COLO829 (cell line): Measurements from ENCODE around the gene PFKL.

Experiments used
- DNase-seq: peaks from one replicate; pipeline ENCODE4 v3.0.0; 2012; ENCODE audit warnings: low spot score

Gene PFKL

DNA sequence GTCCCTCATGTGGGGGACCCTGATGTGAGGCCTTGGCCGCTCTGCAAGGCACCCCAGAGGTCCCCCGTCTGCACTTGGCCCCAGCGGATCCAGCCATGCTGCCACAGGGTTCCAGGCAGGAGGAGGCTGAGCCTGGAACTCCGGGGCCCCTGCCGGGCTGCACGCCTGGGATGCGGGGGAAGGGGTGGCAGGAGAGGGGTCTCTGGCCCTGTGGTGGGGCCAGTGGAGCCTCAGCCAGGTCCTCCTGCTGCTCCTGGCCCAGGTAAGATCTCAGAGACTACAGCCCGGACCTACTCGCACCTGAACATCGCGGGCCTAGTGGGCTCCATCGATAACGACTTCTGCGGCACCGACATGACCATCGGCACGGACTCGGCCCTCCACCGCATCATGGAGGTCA is 12.9 kb downstream of the PFKL start:
- no peak for DNase-seq

DNA sequence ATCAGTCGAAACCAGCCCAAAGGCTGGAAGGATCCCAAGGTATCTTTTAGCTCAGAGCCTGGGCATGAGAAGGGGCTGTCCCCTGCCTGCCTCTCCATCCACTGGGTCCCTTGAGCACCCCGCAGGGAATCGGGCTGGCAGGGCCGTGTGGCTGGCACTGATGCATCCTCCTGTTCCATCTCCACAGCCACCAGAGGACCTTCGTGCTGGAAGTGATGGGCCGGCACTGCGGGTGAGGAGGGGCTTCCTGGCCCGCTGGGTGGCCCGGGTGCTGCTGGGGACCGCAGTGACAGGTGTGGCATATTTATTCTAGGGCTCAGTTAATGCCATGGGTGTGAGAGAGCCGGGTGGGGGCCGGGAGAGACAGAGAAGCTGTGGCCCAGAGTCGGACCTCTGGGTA is 13.6 kb downstream of the PFKL start:
- no peak for DNase-seq

DNA sequence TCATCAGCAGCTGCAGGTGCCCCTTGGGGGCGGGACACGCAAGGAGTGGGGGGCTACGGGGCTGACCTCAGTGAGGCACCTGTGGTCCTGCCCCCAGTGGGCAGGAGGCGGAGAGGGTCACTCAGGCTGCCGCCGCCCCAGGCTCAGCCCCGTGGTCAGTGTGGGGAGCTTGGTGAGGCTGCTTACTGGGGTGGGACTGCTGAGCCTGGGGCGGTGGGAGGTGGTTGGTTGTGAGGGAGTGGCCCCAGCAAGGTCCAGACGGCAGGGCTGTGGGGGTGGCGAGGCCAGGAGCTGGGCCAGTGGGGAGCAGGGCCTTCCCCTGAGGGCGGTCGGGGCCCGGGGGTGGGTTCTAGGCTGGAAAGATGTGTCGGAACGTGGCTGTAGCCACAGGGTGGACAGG is 14.3 kb downstream of the PFKL start:
- DNase-seq, result no peak

DNA sequence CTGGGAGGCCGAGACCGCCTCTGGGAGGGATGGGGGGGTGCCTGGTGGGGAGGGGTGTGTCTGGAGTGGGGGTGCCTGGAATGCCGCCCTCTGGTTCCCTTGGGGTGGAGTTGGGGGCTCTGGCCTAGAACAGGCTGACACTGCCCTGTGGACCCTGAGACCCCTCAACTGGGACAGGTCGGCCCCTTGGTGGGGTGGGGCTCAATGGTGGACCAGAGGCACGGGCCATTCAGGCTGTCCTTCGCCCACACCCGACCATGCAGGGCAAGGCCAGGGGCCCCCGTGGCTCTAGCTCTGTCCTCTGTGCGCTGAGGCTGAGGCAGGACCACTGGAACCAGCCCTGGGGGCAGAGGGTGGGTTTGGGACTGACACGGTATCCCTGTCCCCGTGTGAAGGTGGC is 14.7 kb downstream of the PFKL start:
- no peak for DNase-seq

DNA sequence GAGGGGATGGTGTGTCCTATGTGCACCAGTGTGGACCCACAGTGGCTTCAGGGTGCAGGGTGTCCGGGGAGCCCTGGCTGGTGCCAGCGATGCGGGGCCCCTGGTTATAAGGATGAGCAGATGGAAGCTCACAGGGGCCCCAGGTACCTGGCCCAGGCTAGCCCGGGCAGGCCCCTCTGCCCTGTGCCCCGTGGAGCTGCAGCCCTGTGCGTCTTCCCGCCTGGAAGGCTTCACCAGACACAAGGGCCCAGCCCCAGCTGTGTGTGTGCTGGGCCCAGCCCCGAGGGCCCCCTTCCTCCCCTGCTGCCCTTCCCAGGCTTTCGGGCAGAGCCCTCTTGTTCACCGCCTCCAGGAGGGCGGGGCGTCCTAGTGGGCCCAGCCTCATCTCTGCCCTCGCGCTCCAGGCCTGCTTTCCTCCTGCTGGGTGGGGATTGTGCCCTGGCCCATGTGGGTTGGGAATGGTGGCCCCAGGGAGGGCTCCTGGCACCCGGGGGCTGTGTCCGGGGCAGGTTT is 15.9 kb downstream of the PFKL start:
- DNase-seq, result no peak

DNA sequence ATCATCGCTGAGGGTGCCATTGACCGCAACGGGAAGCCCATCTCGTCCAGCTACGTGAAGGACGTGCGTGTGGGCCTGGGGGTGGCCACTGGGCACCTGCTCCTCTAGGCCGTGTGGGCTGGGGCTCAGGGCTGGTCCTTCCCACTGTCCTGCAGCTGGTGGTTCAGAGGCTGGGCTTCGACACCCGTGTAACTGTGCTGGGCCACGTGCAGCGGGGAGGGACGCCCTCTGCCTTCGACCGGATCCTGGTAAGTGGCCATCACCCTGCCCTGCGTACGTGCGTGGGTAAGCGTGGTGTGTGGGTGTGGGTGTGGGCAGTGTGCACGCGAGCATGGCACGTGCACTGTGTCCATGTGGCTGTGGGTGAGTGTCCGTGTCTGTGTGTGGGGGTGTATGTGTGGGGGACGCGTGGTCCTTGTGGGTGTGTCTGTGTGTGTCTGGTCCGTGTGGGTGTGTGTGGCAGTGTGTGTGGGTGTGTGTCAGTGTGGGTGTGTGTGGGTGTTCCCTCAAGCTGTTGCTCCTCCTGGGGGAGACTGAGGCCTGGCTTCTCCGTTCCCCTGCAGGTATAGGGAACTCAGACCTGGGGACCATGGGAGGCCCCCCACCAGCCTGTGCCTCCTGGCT is 16.5 kb downstream of the PFKL start:
- no peak for DNase-seq

DNA sequence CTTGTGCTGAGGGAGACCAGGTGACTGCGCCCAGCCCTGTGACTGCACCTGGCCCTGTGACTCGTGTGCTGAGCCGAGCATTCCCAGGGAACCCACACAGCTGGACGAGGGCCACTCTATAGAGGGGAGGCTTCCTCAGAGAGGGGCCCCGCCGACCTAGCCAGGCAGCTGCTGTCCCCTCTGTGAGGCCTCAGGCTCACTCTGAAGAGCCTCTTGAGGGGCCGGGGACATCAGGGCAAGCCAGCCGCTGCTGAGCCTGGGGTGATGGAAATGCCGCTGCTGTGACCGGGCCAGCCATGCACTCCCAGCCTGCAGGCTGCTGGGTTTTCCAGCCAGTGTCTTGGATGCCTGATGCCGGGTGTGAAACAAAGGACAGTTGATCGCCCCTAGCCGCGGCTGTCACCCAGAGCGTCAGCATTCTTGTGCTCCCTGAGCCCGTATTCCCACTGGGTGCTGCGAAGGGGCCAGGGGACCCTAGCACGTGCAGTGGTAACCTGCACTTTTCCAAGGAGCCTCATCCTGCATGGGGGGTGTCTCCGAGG is 17.5 kb downstream of the PFKL start:
- DNase-seq, result no peak

DNA sequence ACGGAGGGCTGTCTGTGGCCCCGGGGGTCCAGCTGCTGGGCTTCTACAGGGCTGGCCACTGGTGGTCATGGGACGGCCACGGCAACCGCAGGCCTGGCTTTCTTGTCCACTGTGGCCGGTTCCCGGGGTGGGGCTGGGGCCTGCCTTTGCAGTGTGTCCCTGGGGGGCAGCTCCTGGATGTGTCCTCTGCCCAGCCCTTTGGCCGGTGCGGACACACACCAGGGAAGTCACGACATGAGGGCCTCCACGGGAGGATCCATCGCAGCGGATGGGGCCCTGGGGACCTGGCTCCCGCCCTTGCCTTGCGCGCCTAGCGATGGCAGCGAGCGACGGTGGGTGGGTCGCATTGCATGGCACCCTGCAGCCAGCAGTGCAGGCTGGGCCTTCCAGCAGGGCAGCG is 18.0 kb downstream of the PFKL start:
- DNase-seq, result no peak

DNA sequence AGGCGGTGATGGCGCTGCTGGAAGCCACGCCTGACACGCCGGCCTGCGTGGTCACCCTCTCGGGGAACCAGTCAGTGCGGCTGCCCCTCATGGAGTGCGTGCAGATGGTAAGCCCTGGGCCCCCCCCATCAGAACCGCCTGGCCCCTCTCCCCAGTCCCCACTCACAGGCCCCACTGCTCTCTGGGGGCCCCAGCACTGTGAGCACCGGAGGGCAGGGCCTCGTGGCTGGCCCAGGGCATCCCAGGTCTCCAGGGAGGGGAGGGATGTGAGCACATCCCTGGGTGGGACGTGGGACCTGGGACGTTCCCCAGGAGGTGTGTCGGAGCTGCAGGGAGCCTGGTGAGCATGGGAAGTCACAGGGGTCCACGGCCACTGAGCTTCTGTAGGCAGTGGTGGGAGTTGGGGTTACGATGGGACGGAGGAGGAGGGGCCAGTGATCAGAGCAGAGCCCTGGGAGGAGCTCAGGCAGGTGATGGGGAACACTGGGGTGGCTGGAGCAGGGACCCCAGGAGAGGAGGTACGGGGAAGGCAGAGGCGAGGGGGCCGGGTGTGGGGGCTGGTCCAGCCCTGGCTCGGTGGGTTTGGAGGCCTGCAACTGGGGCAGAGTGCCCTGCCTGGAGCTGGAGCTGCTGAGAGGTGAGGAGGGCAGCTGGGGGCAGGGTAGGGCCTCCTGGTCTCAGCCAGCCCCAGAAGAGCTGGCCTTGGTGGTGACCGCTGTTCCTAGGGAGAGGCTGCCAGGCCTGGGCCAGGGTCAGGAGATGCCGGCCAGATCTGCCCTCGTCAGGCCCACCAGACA is 18.8 kb downstream of the PFKL start:
- DNase-seq, result no peak

DNA sequence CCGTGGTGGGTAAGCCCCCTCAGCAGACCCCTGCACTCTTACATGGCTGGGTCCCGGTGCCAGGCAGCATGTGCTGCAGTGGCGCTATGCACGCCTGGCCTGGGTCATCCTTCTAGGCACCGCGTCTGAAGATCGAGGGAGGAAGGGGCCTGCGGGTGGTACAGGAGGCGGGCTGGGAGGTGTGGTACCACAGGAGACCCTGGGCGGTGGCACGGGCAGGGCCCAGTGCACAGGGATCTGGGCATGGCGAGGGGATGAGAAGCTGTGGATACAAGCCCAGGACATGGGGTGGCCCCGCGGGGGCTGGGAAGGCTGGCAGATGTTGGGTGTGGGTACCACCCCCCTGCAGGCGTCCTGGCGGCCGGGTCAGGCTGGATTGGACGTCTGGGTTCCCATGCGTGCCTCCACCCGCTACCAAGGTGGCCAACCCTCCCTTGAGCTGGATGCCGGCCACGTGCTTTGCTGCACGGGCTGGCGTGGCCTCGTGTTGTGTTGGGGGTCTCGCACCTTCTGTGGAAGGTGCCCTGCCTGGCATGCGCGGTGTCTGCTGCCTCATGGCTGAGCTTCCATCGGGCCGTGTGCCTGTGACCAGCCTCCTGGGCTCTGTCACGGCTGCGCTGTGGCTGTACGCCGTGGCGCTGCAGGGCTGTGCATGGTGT is 19.7 kb downstream of the PFKL start:
- no peak for DNase-seq

DNA sequence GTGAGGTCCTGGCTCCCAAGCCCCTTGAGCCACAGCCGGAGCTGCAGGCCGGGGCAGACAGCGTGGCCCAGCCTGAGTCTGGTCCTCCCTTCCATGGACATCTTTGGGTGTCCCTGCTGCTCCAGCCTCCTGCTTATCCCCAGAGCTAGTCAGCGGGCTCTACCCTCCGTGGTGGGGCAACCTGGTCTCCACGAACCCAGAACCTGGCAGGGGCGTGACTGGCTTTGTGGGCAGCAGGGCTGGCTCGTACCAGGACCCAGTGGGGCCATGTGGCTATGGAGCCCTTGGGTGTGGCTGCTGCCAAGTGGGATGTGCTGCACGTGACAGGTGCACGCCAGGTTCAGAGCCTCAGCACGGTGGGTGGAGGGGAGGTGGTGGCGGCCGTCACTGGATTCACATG is 21.0 kb downstream of the PFKL start:
- no peak for DNase-seq

DNA sequence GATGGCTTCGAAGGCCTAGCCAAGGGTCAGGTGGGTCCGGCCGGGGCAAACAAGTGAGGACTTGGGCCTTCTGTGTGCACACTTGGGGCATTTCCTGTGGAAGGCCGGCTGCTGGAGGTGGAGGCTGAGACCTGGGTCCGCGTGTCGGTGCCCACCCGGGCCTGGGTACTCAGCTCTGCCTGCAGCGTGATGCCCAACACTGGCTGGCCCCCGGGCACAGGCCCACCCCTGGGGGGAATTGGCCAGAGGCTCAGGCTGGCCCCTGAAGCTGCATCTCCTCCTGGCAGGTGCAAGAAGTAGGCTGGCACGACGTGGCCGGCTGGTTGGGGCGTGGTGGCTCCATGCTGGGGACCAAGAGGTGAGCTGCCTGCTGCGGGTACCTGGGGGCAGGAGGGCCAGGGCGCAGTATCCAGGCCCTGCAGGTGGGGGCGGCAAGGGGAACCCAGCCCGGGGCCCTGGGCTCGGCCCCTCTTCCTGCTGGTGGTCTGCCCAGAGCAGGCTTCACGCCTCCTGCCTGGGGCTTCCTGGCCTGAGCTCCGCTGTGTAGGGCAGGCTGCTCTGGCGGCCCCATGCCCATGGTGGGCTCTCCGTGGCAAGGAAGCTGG is 22.1 kb downstream of the PFKL start:
- no peak for DNase-seq

DNA sequence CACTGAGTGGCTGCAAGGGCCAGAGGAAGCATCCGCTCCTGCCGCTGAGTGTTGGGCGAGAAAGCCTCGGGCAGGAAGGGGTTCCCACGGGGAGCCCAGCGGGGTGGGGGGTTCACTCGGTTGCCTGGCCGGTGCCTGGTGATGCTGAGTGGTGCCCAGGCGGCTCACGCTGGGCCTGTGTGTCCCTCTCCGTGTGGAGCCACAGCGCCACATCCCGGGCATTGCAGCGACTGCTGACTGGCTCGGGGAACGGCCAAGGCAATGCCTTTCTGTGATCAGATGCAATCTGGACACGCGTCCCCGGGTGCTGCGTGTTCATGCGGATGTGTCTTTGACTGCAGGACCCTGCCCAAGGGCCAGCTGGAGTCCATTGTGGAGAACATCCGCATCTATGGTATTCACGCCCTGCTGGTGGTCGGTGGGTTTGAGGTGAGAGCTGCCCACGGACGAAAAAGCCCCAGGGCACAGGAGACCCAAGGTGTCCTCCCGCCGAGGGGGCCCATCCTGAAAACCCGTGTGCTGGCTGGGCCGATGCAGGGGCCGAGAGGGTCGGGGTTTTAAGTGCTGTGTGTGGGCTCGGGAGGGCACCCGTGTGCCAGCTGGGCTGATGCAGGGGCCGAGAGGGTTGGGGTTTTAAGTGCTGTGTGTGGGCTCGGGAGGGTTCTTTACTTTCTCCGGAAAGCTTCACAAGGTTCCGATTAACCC is 22.9 kb downstream of the PFKL start:
- DNase-seq, result no peak

DNA sequence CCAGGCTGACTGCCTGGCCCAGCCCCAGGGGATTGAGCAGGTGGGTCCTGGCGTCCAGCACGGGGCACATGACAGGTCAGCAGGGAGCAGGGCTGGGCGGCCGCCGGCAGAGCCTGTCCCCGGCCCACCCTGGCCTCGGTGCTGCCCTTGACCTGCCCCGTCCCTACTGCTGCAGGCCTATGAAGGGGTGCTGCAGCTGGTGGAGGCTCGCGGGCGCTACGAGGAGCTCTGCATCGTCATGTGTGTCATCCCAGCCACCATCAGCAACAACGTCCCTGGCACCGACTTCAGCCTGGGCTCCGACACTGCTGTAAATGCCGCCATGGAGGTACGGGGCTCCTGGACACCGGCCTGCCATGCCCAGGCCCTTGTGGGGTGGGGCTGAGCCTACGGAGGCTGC is 23.7 kb downstream of the PFKL start:
- no peak for DNase-seq

DNA sequence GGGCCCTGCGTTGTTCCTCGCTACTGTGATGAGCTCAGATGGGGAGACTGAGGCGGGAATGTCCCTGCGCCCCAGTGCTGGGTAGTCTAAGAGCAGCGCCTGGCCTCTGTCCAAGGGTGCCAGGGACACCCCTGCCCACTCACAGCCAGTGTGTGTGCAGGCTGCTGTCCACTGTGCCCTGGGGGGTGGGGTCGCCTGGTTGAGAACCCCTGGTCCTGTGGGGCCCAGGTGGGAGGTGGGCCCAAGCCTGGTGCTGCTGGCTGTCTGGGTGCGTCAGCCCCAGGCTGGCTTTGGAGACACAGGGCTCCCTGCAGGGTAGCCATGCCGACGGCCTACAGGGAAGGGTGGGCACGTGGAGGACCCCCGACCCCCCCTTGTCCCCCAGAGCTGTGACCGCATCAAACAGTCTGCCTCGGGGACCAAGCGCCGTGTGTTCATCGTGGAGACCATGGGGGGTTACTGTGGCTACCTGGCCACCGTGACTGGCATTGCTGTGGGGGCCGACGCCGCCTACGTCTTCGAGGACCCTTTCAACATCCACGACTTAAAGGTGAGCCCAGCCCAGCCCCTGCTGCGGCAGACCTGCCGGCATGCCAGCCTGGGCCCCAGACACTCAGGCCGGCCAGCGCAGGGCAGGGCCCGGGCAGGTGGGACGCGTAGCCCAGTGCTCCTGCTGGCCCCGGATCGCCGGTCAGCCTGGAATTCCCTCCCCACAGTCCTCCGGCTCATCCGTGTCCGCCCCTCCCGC is 24.4 kb downstream of the PFKL start:
- no peak for DNase-seq

DNA sequence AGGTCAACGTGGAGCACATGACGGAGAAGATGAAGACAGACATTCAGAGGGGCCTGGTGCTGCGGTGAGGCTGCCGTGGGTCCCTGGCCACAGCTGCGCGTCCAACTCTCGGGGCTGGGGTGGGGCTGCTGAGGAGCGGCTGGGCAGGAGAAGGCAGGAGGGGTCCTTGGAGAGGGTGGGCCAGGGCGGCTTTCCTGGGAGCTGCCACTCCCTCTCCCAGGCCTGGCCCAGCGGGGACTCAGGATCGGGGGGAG is 24.9 kb downstream of the PFKL start:
- DNase-seq, result no peak

DNA sequence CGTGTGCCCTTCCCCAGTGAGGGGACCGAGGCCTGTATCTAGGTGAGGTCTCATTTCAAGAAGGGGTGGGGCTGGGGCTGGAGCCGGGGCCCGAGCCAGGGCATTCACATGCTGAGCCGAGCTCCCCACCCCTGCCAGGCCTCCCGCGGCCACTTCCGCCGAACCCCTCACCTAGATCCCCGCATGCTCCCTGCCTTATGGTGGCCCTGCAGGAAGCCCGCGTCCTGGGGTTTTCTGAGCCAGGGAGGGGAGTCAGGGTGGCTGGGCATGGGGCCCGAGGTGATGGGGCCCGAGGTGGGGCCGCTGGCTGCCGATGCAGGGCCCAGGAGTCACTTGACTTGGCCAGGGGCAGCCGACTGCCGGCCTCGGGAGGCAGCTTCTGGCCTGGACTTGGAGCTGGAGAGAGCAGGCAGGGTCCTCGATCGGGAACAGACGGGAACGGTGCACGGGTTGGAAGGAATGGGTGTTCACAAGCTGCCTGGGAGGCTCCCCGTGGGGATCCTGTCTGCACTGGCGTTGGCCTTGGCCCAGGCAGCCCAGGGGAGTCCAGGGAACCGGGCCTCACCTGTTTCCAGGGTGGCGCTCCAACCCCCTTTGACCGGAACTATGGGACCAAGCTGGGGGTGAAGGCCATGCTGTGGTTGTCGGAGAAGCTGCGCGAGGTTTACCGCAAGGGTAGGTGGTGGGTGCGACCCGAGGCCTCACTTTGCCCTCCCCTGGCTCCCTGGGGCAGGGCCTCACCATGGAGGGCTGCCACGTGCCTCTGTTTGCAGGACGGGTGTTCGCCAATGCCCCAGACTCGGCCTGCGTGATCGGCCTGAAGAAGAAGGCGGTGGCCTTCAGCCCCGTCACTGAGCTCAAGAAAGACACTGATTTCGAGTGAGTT is 25.8 kb downstream of the PFKL start:
- DNase-seq, result no peak

DNA sequence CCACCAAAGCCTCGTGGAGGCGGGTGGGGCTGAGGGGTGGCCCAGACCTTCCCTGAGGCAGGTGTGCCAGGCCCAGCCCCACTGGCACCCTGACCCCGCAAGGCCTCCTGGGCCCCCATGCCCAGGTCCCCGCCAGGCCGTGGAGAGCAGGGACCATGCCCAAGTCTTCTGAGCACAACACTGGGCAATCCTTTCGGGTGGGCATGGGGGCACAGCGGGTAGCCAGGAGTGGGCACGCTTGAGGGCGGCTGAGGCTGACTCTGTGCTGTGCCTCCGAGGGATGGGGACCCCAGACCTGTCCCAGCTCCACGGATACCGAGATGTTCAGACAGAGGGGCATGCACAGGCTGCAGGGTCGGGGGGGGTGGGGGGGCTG is 26.4 kb downstream of the PFKL start:
- no peak for DNase-seq

DNA sequence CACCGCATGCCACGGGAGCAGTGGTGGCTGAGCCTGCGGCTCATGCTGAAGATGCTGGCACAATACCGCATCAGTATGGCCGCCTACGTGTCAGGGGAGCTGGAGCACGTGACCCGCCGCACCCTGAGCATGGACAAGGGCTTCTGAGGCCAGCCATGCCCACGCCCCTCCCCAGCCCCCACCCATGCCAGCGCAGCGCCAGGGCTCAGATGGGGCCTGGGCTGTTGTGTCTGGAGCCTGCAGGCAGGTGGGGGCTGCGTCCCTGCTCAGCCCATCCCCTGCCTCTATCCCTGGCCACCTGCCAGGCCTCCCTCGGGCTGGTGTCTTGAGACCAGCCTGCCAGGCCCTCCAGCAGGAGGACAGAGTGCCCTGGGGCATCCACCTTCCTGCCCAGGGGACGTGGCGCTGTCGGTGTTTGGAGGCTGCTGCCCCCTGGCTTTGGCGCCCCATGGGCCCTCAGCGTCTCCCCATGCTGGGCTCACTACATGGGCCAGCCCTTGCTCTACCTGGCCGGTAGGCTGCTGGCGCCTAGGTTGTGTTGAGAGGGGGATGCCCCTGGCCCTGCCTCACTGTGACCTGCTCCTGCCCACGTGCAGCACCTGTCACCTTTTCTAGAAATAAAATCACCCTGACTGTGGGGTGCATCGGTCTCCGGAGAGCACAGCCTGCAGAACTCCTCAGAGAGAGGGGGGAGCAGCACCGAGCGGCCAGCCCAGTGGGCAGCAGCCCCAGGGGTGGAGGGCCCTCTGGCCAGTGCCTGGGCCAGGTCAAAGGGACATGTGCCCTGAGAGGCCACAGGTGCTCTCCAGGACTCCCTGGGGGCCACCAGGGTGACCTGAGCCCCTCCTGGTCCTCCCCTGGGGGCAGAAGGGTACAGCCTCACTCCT is 27.1 kb downstream of the PFKL start:
- no peak for DNase-seq

DNA sequence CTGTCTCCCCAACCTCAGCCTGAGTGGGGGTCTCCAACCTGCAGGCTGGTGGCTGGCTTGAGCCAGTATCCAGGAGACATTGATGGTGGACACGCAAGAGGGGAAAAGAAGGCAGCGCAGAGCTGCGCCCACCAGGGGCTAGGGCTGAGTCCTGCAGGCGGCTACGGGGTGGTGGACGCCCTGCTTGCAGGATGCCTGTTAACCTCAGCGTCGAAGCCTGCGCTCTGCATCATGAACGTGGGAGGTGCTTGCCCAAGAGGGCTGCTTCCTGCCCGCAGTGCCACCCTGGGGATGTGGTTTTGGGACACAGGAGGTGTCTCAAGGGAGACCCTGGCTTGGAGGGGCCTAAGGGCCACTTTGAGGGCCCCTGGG is 27.7 kb downstream of the PFKL start:
- no peak for DNase-seq
